ENCODE results near the gene ABCG5.

GRCh38 chr2:43778233-43778632 lies 60.4 kb downstream of the ABCG5 start:
- TF ChIP-seq LEF1 (IDR thresholded peaks at IDR 0.05; ENCODE audit: borderline replicate concordance) (no peak), SUZ12 (IDR thresholded peaks at IDR 0.05) (no peak)
